HG03097 (cell line): Measurements from ENCODE around the gene ANKRD62.
A peak's percentile ranks its signal among the peaks of the same experiment; 100 is the strongest.

Experiments used
- ATAC-seq: cut with Tn5 transposase; IDR thresholded peaks from one replicate; pipeline ENCODE4 v1.9.1; 2021; ENCODE audit not compliant: unreplicated experiment, low FRiP score

The ANKRD62 gene

DNA sequence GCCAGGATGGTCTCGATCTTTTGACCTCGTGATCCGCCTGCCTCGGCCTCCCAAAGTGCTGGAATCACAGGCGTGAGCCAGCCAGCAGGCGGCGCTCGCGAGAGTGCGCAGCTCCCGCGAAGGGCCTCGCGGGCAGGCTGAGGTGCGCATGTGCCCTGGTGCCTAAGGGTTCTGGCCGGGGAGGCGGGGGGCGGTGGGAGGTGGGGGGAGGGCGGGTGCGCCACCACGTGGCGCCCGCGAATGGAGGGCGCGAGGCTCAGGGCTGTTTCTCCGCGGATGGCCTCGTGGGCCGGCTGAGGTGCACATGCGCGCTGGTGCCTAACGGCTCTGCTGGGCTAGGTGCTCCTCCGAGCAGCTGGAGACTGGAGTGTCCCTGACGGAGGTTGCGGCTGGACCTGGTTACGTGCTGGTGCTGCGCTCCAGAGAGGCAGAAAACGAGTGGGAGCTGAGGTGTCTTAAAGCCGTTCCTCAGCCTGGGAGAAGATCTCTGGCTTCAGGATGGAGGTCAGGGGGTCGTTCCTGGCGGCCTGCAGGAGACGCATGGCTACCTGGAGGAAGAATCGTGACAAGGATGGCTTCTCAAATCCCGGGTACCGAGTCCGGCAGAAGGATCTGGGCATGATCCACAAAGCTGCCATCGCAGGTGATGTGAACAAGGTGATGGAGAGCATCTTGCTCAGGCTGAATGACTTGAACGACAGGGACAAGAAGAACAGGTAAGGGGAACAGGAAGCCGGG, at the start of gene ANKRD62:
ANKRD62 (plus strand) TSS at position 324 of the 738 bp plus-strand sequence; CDS start at position 499, 175 bp downstream.
- no peak for ATAC-seq

DNA sequence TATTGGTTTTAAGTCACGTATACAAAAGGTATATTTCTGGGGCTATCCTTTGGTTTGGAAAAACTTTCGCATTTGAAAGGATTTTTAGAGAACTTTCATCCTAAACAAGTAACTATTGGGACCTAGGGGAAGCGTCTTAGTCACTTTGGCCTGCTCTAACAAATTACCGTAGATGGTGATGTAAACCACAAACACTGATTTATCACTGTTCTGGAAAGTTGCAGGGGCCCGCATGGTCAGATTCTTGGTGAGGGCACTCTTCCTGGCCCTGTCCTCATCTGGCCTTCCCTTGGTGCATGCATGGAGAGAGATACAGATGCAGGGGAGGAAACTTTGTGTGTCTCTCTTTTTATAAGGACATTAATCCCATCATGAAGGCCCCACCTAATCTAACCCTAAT, 49.1 kb upstream of the ANKRD62 start:
- ATAC-seq = no peak

DNA sequence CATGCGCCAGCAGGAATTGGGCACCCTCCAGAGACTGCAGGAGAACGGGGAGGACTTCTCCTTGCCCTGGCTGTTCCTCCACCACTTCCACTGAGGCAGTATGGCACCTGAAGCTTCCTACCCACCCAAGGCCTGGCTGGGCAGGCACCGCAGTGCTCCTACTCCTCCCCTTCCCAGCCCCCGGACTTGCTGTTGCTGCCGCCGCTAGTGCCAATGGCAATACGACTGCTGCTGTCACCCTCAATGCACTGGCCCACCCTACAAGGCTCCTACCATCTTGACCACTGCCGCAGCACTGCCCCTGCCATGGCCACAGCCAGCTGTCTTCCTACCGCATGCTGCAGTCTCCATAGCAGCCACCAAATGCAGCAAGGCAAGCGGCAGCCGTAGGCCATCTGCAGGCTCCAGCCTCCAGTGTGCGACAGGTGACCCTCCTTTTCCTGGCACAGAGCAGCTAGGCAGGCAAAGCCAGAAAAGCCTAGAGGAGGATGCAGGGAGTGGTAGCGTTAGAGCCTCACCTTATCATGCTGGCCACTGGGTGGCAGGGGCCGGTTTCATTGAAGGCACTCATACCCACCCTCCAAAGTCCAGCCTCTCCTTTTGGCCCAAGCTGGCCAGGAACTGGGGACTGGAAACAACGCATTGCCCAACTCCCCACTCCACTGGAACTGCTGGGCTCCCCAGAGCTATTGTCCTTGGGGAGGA, 47.4 kb upstream of the ANKRD62 start:
- ATAC-seq = no peak

DNA sequence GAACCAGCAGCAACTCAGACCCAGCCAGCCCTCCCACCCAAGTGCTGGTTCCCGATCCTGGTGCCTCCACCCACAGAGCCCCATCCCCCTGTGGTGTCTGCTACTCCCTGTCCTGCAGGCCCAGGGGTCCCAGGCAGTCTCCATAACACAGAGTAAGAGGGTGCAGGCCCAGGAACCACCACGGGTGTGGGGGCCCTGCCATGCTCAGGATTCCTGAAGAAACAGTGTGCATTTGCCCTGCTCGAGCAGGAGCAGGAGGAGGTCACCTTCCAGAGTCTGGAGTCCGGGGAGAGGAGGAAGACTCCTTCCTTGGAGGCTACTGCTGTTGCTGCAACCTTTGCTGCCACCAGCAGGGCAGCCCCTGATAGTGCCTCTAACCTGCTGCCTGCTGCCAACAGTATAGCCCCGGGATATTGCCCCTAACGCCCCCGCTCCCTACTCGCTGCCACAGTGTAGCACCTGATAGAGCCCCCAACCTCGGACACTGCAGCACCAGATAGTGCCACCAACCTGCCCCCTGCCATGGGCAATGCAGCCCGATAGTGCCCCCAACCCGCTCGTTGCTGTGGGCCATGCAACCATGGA, 46.8 kb upstream of the ANKRD62 start:
- ATAC-seq = no peak

DNA sequence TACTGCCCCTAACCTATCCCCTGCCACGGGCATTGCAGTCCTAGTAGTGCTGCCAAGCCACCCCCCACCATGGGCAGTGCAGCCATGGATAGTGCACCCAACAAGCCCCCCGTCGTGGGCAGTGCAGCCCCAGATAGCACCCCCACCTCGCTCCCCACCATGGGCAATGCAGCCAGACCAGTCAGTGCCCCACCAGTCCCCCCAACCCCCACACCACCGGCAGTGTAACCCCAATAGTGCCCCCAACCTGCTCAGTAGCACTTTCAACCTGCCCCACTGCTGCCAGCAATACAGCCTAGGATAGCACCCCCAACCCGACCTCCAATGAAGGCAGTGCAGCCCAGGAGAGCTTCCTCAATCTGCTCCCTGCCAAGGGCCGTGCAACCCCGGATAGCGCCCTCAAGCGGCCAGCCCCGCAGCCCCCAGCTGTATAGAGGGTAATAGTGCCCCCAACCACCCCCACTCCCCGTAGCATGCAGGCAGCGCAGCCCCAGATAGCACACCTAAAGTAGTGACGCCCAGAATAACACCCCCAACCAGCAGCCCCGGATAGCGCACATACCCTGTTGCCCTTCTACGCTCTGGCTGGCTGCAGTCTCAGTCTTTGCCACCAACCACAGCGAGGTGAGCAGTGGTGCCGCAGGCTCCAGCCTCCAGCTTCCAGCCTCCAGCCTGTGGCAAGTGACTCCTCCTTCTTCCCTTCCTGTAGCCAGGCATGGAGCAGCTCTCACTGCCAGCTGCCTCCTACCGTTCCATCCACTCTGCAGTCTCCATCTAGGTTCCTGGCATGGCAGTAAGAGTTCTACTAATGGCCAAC, 45.4 kb upstream of the ANKRD62 start:
- ATAC-seq = no peak

DNA sequence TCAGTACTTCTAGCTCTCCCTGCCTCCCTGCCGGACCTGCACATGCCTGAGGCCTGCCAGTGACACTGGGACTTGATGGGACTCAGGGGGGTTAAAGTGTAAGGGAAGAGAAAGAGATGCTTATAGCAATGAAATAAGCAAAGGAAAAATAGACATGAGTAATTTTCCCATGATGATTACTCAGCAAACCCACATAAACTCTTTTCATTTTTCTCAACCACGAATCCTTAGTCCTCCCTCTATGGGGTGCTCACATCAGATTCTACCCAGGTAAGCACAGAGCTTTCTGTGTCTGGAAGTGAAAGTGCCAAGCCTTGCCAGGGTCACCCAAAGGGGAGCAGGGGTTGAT, 44.8 kb upstream of the ANKRD62 start:
- ATAC-seq = no peak

DNA sequence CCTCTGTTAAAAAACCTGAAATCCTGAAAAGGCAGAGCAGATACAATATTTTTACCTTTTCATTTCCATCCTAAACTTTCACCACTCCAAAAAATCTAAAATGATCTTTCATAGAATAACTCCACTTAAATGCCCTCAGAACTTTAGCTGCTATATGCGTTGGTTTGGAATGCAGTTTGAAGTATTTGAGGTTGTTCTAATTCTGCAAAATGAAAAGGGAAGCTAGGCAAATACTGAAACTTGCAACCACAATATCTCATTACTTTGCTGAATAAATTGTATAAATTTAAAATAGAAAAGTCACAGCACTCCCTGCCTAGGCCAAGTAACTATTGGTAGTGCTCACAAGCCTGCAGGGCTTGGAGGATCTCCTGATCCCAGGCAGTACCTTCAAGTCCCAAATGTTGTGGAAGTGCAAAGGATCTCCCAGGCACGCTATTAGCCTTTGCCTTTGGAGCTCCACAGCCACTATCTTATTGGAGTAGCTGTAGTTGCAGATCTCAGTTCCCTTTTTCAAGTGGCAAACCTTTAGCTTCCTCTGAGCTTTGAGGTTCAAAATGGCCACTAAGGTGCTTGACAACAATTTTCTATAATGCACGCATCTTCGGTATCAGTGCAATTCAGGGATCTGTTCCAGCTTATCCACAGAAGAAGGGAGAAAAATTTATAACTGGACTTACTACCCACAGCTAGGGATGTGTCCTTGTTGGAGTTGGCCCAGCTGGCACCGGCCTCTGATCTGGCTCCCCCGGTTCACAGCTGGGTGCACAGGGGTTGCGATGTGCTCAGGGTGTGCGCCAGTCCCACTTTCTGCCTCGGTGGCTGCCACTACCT, 43.4 kb upstream of the ANKRD62 start:
- ATAC-seq = peak; percentile 73

DNA sequence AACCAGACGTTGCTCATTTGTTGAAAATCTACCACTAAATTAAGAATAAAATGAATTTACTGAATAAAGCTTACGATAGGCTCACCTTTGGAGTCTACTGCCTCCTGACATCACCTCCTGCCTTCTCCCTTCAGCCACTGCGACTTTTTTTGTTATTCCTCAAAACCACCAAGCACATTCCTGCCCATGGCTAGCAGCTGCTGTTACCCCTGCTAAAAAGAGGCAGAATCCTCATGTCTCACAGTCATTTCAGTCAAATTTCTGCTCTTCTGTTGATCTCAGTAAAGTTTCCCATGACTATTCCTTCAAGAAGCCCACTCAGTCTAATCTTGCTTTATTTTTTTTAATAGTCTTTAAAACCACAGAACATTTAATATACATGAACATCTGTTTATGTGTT, 40.8 kb upstream of the ANKRD62 start:
- no peak for ATAC-seq

DNA sequence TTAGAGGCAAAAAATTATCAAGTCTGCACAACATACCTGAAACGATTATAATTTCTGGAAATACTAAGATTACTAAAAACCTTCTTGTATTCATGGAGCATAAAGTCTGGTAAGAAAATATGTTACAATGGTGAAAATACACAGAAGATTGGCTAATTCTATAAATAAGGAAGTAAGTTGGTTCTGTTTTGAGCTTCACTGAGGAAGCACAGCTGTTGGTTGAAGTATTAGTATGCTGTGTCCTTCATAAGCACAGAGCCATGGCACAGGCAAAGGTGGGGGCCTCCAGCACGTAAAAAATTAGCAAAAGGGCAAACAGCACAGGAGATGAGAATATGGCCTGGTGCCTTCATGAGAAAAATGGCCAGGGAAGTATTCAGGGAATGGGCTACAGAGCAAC, 40.4 kb upstream of the ANKRD62 start:
- ATAC-seq = no peak

DNA sequence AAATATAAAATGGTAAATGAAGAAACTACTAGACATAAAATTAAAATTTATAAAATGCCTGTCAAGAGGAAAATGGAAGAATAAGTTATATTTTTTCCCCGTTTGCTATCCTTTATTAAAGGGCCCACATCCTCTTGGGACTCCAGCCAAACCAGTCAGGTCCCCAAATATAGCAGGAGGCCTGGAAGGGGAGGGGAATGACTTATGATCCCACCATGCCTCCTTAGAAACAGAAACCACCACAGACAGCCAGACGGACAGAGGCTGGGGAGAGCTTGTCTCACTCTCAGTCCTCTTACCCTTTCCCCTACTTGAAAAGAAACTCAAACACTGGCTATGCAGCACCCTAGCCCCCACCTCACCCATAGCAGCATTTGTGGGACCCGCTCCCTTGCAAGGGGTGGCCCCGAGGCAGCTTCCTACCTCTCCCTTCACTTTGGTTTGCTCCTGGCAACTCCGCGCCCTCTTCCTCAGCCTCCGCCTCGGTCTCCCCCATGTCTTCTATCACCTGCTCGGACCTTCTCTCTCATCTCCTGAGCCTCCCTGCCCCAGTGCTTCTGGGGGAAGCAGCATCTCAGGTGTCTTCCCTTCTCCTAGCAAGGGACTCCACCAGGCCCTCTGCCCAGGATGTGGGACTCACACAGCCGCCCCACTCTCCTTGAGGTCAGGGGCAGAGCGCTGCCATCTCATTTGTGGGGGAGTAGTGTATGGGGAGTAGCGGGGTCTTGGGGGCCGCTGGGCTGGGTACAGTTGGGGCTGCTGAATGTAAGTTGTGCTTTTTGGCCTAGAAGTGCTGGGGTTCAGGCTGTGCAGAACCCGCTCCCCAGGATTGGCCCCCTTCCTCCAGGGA, 37.4 kb upstream of the ANKRD62 start:
- no peak for ATAC-seq

DNA sequence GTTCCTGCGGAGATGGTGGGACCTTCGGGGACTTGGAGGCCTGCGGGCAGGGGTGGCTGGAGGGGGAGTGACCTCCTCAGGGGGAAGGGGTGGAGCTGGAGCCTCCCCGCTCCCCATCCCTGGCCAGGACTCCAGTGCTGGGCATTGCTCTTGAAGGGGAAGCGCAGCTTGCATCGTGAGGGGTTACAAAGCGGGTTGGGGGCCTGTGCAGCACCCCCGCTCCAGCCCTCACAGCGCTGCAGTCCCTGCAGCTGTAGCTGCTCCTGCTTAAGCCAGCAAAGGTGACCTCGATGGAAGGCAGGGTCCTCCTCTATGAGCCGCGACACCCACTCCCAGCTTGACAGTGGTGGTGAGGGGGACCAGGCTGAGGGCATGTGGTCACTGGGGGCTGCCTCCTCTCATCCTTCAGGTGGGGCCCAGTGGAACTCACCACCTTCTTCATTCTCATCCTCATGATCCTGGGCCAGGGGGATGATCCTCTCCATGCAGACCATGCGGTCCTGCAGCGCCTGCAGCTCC, 36.7 kb upstream of the ANKRD62 start:
- no peak for ATAC-seq

DNA sequence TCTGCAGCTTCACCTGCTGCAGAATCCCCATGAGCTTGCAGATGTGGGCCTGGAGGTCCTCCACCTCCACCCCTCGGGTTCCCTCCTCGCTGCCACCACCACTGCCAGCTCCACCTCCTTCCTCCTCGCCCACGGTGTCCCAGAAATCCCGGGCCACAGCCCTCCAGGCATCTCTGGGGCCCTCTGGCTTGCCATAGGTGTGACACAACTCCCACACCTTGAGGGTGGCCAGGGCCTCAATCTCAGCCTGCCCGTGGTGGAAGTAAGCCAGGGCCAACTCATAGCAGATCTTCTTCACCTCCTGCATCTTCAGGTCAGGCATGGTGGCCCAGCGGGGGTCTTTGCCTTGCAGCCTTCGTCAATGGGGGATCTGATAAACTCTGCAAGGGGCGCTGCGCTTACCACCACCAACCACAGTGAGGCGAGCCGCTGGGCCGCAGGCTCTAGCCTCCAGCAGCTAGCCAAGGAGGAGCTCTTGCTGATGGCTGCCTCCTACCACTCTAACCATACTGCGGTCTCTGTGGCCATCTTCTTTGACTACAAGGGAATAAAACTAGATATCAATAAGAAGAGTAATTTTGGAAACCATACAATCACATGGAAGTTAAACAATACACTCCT, 36.1 kb upstream of the ANKRD62 start:
- ATAC-seq = no peak

DNA sequence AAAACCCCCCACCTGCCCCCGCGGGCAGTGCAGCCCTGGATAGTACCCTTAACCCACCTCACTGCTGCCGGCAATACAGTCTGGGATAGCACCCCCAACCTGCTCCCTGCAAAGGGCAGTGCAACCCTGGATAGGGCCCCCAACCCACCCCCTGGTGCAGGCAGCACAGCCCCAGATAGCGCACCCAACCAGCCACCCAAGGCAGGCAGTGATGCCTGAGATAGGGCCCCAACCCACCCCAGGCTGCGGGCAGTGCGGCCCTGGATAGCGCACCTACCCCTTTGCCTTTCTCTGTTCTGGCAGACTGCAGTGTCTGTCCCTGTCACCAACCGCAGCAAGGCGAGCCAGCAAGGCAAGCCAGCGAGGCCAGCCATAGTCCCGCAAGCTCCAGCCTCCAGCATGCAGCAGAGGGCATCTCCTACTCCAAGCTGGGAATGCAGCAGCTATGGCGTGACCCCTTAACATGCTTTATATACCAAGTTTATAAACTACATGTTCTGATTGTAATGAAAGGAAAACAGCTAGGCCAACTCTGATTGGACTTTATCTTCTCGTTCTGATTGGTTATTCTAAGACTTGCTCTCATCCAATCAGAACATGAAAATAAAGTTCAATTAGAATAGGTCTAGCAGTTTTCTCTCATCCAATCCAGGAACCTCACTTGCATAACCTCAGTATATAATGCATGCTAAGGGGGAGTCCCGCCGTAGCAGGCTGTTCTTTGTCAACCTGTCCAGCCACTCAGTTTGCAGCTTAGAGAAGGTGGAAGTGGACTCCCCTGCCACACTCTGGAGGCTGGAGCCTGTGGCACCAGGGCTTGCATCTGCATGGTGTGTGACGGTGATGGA, 34.1 kb upstream of the ANKRD62 start:
- ATAC-seq = no peak

DNA sequence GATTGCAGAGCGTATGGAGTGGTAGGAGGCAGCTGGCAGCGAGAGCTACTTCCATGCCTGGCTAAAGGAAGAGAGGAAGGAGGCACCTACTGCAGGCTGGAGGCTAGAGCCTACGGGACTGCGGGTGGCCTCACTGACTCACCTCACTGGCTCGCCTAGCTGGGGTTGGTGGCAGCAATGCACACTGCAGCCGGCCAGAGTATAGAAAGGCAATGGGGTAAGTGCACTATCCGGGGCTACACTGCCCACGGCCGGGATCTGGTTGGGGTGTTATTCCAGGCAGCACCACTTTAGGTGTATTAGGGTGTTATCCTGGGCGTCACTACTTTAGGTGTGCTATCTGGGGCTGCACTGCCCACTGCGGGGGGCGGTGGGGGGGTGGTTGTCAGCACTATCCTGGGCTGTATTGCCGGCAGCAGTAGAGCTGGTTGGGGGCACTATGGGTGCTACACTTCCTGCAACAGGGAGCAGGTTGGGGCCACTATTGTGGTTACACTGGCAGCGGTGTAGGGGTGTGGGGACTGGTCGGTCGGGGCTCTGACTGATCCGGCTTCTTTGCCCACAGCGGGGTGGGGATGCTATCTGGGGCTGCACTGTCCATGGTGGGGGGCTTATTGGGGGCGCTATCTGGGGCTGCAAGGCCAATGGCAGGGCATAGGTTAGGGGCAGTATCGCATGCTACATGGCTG, 33.3 kb upstream of the ANKRD62 start:
- no peak for ATAC-seq

DNA sequence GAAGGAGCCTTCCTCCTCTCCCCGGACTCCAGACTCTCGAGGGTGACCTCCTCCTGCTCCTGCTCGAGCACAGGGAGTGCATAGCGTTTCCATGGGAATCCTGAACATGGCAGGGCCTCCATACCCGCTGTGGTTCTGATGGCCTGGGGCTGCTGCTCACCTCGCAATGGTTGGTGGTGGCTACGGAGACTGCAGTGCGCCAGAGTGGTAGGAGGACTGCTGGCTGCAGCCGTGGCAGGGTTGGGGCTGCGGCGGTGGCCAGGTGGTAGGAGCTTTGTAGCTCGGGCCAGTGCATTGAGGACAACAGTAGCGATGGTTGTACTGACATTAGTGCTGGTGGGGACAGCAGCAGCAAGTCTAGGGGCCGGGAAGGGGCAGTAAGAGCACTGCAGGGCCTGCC, 32.0 kb upstream of the ANKRD62 start:
- no peak for ATAC-seq

DNA sequence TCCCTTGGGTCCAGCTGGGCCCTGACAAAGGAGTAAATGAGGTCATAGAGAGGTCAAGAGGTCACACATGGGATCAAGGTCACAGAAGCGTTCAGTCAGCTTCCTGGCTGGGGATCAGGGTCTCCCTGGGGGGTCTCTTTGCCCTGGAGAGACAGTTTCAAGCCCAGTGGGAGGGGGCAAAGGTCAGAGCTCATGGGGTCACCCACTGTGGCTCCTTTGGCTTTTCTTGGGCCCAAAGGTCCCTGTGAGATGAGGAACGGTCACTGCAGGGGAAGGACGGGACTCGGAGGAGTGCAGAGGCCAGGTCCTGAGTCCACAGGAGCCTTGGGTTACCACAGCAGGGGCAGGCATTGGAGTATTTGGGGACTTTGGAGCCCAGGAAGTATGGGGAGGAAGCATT, 30.7 kb upstream of the ANKRD62 start:
- ATAC-seq = no peak

DNA sequence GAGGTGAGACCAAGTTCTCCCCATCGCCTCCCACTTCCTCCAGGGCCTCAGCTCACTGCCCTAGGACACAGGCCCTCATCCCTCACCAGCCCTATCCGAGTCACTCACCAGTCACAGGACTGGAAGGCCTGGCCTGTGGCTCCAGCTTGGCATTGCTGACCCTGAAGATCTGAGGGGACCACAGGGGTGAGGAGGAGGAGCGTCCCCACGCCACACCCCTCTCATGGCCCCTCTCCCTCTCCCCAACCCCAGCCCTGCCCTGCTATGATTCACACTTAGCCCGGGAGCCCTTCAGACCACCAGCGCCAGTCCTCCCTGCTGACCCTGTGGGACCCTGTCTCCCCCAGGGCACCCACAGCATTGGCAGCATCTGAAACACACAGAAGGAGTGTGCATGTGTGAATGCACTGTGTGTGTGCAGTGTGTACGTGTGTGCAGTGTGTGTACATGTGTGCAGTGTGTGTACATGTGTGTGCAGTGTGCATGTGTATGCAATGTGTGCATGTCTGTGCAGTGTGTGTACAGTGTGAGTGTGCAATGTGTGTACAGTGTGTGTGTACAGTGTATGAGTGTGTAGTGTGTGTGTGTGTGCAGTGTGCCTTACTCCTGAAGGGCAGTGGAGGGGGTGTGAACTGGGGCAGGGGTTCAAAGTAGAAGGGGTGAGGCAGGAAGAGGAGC, 29.4 kb upstream of the ANKRD62 start:
- no peak for ATAC-seq
